ENCODE data around the gene HS3ST5.
"Not testable (repeated sequence)": the region's sequence is repeated elsewhere in the genome, so short reads cannot be mapped to it uniquely, and the experiment has no call there.

HS3ST5 gene

DNA sequence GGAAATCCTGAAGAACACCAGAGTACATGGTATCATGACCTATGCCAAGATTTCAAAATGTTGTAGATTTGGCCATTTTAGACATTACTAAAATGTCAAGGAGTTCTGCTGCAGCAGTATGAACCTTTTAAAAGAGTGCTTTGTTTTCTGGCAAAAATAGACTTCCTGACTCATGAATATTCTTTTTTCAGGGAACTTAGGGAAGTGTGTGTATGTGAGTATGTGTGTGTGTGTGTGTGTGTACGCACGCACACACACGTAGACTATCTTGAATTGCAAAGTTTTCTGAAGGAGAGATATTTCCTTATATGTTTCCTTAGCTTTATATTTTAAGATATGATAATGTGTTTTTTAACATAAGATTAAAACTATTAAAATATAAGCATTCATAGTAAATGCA lies 161.2 kb downstream of the HS3ST5 start:
- no peak for DNase-seq

DNA sequence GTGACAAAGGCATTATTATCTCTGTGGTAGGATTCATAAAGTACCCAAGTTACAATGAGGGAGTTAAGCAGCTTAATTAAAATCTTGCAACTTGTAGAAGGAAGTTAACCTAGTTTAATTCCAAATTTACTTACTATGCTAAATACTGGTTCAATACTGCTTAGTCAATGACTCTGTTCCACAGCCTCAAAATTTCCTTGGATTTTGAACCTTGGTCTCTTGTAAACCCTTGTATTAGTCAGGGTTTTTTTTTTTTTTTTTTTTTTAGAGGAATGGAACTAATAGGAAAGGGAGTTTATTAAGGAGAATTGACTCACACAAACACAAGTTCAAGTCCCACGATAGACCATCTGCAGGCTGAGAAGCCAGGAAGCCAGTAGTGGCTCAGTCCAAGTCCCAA lies 163.4 kb downstream of the HS3ST5 start:
- no peak for DNase-seq

- no peak for DNase-seq
Measured at GRCh38 chr6:114176726-114177125, 166.1 kb downstream of the HS3ST5 start.

DNA sequence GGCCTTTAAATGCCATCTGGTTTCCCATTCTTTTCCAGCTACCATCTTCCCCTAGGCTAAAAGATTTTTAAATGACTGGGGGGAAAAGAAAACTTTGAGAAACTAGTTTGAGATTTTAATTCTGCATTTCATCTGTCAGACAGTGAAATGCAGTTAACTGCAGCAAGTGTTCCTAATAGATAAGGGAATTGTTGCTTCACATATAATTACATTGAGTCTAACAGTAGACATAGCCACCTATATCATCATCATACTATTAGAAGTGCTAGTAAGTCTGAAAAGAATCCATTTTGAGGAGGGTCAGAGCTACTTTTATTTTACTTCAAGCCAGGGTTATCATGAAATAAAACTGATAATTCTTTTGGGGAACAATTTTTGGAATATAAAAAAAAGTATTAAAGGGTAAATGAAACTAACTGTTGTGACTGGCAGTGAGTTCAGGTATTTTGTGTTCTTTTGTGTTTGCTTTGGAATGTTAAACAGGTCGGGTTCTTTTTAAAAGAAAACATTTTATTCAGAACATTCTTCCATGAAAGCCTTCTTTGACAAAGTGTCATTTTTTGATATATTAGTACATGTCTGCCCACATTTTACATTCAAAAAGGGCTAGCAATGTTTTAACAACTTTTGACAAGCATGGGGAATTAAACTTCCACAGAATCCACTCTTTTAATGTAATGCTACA lies 170.1 kb downstream of the HS3ST5 start:
- no peak for DNase-seq

DNA sequence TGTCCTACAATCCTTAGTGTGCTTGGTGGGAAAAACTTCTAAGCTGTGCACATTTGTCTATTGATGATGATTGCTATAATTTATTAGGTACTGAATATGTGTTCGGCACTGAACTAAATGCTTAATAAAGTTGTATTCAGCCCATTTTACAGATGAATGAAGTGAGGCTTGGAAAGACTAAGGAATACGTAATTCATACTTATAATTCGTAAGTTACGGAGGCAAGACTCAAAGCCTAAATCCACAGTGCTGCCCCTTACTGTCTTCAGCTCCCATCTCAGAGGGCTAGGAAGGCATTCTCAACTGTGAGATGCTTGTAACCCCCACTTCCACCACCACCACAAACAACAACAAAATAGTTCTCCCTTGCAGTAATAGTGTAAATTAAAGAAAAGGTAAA lies 171.3 kb downstream of the HS3ST5 start:
- DNase-seq = no peak

GRCh38 chr6:114170958-114171387 lies 171.8 kb downstream of the HS3ST5 start:
- DNase-seq = no peak

DNA sequence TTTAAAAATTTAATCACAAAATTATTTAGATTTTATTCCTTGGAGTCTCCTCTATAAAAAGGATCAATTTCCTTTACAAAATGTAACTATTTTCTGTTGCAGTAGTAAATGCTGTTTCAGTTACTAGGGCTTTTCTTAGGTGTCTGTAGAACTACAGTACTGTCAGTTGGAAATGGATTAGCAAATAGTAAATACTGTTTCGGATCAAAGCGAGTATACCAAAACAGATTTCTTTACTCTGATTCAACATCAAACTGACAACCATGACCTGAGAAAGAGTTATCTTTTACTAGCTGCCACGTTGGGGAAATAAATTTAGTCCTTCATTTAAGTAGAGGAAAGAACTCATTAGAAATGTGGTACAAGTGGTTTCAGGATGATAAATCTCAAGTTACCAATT lies 172.5 kb downstream of the HS3ST5 start:
- DNase-seq = no peak

DNA sequence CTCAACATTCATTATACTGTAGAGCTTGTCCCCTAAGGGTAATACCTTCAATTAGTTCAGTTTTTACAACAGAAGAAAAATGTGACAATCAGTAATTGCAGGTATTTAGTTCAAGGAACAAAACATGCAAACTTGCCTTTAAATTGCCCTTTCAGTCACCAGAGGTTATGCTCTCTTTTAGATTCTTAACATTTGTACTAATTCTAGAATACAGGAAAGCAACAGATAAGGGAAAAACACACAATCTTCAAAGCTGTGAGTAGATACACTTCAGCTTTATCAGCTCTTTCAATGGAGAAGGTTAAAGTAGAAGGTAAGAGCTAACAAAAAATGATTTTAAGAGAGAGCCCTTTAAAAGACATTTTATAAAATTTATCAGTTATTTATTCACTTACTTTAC lies 173.1 kb downstream of the HS3ST5 start:
- DNase-seq = no peak

- DNase-seq = no peak
Measured at GRCh38 chr6:114167583-114168576, 174.9 kb downstream of the HS3ST5 start.

DNA sequence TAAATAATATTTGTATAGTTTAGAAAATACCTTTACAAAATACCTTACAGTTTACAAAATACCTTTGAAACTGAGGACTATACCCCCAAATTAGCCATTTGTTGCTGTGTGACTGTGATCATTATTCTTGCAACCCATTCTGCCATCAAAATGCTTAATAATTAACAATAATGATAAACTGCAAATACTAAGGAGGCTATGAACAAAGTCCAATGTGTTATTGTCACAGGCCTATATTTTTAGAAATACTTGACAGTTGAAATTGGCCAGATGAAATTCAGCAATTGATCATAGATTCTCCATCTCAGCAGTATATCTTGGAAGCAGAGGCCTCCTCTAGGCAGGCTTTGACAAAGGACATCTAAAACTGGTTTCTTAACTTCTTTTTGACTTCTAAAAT lies 178.6 kb downstream of the HS3ST5 start:
- DNase-seq = no peak

DNA sequence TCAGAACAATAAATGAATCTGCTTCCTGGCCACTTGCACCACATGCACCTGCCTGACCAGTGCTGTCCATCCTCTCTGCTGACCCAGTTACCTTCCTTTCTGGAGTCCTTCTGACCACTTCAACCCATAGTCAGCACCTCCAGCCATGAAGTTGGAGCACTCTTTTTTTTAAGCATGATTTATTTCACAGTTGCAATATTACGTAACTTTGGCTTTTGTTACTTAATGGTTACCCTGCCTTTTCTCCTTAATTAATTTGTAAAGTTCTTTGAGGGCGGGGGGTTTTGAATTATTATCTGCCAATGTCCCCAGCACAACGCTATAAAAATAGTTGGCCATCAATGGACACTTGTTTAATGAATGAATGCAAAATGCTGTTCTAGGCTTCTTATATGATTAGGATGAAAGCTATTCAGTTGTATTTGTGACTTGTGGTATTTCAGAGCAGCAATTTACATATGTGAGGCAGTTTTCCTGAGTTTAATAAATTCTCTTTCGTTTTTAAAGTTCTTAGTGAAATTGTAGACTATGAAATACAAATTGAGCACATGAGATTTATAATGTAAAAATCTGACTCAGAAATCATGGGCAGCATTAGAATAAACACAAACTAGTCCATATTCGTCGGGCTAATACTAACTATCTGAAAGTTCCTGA lies 180.0 kb downstream of the HS3ST5 start:
- no peak for DNase-seq

DNA sequence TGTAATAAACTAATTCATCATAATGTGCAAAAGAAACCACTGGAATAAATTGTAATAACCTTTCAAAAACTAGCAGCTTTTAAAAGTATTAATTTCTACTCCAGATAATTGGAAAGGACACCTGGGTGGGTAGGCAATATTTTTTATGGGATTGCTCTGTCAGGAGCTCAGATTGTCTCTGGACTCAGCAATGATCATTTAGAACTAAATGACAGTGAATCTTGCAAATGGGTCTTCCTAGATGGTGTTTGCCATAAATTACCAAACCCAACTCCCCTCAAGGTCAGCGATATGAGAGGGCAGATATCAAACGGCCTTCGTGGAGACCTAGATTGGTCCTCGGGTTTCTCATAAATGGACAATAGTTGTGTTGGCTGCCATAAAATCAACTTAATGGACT lies 181.9 kb downstream of the HS3ST5 start:
- DNase-seq = no peak

GRCh38 chr6:114159727-114160126 lies 183.1 kb downstream of the HS3ST5 start:
- DNase-seq = no peak

- DNase-seq = no peak
Measured at GRCh38 chr6:114158838-114159694, 183.8 kb downstream of the HS3ST5 start.

DNA sequence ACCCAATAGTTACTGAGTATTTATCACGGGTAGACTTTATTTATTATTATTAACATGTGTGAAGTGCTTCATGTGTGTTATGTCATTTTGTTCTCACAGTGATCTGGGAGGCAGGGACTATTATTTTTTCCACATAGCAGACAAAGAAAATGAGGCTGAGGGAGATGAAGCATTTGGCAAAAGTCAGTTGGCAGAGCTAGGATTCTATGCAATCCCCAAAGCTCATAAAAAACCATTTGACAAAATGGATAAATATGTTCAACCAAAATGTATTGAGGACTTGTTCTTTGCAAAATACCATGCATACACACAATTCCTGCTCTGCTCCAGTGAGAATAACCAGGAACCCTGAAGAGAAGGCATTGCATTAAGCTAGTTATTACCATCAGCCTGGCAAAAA lies 184.4 kb downstream of the HS3ST5 start:
- DNase-seq = no peak

DNA sequence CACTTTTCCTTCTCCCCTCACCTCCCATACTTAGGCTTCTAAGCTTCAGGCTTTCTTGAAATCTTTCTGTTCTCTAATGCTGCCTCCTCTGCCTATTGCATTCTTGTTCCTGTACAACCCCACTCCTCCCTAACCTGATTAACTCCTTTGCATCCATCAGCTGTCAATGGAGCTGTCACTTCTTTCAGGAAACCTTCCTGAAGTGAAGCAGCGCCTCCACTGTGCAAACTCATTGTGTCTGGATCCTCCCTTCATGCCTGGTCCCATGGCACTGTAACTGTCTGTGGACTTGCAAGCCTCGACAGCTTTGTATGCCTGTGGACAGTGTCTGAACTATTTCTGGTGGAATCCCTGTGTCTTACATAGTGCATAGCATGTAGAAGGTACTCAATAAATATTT lies 185.0 kb downstream of the HS3ST5 start:
- DNase-seq = no peak

DNA sequence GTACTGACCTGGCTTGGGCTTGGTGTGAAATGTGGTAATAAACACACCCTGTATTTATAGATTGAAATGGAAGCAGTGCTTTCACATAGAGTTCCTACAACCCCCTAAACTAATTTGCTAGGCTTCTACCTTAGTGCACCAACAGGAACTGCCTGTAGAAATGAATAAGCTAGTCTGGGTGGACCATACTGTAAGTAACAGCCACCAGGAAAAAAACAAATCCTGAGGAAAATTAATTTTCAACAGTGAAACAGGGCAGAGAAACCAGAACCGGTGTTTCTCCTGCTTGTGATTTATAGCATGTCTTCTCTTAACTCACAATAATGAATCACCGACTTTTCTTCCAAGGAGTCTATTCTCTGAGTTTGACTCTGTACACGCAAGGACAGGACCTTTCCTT lies 187.1 kb downstream of the HS3ST5 start:
- DNase-seq = no peak

- DNase-seq = no peak
Measured at GRCh38 chr6:114154812-114155211, 188.0 kb downstream of the HS3ST5 start.

- DNase-seq = no peak
Measured at GRCh38 chr6:114153448-114153847, 189.4 kb downstream of the HS3ST5 start.

DNA sequence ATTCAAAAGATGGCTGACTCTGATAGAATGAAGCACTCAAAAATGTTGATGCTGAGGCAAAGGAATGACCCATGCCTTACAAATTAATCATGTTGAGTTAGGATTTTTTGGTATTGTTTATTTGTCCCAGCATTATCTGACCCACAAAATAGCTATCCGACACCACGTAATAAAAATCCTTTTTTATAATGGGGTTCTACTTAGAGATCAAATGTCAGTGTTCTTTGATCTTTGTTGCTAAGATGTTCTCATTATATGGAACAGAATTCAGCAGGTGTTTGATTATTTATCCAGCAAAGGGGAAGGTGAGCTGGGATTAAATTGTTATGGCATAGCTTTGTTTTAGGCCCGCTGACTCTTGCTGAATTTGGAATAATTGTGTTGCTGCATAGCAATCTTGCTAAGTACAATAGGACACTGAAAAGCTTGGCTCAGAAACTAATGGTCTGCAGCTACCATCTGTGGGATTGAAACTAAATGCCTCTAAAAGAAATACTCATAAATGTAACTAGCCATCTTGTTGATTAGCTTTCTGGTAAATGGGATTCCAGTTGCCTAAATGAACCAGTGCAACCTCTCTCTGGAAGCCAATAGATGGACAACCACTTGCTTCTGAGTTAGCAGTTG lies 191.6 kb downstream of the HS3ST5 start:
- DNase-seq = no peak

GRCh38 chr6:114149182-114149581 lies 193.6 kb downstream of the HS3ST5 start:
- not testable (repeated sequence) for DNase-seq
